GM18867 (cell line): ENCODE results near the gene INSIG2.

Source experiments
- ATAC-seq: cut with Tn5 transposase; IDR thresholded peaks from one replicate; pipeline ENCODE4 v1.9.1; 2021; ENCODE audit warnings: mild to moderate bottlenecking, moderate library complexity; ENCODE audit not compliant: unreplicated experiment

Gene INSIG2

DNA sequence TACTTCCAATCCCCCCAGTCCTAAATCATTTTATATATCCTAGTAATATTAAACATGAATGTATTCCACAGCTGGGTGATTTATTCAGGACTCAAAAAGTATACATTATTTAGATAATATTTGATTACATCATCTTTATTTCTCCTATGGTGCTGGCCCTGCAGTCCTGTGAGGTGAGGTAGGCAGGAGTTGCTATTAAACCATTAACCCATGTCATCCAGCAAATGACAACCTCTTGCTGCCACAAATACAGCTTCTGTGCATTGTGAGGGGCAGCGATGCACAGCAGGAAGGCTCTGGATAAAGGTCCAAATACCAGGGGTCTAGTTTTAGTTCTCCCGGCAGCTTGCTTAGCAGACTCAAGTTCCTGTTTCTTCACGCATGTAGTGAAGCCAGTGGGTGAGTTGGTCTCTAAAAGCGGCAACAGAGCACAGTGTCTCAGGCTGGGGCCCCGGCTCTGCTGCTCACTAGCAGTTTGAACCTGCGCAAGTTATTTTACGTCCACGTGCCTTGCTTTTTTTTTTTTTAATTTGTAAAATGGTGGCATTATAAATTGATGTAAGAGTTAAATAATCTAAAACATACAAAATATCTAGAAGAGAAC lies 36.1 kb downstream of the INSIG2 start:
- no peak for ATAC-seq

DNA sequence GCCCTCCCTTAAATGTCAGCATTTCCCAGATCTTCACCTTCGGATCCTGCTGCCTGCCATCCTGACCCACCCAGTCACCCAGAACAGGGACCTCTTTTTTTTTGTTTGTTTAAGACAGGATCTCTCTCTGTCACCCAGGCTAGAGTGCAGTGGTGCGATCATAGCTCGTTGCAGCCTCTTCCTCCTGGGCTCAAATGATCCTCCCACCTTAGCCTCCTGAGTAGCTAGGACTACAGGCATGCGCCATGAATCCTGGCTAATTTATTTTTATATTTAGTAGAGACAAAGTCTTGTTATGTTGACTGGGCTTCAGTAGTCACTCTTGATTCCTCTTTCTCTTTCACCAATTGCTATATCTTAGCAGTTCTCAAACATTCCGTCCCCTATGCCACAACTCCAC lies 39.0 kb downstream of the INSIG2 start:
- no peak for ATAC-seq

DNA sequence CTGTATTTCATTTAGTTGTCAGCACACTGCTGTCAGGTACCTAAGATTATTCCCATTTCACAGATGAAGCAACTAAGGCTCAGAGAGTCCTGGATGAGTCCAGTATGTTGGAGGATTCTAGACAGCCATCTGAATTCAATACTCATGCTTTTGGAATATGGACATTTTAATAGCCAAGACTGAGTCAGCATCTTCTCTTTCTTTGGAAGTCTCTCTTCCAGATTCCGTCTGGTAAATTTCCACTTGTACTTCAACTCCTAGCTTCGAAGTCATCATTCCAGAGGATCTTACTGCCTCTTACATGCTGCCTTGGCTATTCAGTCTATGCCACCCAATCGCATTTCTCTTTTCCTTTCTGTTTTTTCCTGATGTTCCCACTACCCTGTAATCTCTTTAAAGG lies 40.6 kb downstream of the INSIG2 start:
- ATAC-seq: no peak

DNA sequence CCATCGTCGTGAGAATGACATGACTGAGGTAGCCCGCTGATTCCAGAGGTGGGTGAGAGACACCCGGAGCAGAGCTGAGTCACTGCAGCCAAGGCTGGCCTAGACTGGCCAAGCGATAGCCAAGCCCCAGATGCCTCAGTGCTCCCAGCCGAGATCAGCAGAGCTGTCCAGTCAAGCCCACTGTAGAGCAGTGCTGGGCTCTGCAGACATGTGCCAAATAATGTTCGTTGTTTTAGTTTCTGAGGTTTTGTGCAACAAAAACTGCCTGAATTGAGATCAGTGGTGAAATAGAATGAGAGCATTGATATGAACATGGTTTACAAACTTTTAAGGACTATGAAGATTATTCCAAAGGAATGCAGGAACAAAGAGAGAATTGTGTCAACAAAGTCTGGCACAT lies 42.1 kb downstream of the INSIG2 start:
- no peak for ATAC-seq

DNA sequence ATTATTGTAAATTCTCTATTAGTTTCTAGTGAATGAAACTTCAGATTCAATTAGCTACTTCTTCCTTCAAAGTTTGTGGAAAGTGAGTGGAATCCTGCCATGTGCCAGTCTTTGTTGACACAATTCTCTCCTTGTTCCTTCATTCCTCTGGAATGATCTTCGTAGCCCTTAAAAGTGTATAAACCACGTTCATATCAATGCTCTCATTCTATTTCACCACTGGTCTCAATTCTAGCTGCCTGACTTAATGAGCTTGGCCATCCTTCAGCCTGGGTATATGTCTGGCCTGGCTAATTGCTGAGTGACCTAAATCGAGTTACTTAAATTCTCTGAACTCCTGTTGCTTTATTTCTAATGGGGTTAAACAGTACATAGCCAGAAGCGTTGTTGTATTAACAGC lies 43.5 kb downstream of the INSIG2 start:
- ATAC-seq: no peak

DNA sequence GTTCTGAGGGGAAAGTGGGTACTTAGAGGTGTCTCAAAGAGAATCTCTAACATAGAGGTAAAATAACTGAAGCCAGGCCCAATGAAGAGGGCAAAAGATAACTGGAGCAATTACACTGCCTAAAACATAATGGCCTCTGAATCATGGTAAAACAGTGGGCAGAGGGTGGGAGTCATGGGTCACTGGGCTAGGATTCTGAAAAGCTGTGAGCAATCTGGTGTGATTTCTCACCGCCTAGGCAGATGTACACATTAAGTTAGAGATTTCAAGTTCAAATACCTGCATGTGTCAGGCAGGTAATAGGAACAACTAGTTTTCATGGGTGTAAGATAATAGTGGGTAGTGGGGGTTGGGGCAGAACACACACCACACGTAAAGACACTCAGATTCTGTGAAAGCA lies 45.6 kb downstream of the INSIG2 start:
- ATAC-seq: no peak

DNA sequence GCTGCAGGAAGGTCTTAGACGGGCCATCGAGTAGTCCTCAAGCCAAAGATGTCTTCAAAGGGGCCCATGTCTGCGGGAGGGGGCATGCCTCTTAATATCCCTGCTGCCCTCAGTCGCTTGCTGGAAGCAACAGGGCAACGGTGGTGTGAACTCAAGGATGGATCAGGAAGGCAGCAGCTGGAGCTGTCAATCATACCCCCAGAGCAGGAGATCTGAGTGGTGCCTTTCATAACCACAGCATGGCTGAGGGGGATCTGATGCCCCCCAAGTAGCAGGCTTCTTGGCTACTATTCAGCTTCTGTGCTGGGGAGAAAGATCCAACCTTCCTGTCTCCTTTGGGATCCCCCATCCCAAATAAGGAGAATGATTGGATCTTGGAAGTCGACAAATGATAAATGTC lies 46.4 kb downstream of the INSIG2 start:
- no peak for ATAC-seq

DNA sequence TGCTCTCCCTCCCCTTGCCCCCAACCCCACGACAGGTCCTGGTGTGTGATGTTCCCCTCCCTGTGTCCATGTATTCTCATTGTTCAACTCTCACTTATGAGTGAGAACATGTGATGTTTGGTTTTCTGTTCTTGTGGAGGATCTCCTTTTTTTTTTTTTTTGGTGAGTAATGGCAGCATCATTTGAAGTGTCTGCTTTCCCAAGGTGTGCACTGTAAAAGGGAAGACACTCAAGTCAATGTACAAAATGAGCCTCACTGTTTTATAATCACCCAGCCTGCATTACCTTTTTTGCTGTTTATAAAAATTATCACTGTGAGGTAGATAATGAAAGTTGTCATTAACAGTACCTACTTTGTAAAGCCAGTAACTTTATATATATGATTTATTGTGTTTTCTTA lies 56.9 kb downstream of the INSIG2 start:
- no peak for ATAC-seq

DNA sequence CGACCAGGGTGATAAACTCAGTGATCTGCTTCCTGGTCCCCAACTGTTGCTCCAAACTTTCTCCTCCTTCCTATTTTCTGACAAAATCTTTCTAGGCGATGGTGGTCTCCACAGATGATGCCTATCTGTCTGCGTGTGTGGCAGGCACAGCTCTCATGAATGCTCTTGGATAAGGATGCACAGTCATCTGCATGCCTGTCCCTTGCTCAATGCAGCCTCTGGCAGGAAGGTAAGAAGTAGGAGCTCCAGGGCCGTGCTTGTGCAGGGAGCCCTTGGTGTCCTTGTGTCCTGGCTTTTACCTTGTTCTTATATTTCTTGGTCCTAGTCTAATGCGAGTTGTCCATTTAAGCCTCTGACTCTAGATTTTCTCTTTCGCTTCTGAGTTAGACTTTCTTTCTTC lies 57.5 kb downstream of the INSIG2 start:
- ATAC-seq: no peak

DNA sequence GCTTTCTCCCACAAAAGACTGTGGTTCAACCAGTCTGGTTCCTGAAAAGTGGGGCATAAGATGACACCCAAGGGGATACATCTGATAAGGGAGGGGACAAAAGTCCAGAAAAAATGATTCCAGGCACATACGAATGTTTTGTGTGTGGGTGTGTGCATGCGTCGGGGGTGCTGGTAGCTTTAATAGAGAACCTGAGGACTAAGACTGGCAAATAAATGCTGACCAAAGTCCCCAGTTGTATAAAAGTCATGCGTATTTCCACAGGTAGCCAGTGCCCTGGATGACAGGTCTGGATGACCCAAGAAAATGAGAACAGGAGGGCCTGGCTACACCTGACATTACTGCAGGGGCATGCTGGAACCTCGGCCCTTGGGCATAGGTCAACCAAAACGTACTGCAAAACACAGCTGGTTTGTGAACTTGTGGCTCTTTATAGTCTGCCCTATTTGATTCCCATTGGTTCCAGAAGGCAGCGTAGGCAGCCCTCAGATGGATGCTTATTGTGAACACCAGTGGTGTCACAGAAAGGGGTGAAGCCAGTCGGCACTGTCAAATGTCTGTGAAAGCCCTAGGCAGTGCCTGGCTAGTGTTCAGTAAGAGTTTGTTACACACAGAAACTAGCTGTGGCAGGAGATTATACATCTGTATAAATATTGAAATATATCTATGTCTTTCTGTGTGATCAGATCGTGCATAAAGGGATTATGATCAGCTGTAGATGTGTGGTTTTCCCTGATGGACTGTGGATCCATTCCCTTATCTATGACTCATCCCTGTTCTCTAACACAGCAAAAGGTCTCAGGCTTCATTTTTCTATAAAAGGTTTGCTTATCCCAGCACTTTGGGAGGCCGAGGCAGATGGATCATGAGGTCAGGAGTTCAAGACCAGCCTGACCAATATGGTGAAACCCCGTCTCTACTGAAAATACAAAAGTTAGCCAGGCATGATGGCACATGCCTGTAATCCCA lies 58.3 kb downstream of the INSIG2 start:
- no peak for ATAC-seq

DNA sequence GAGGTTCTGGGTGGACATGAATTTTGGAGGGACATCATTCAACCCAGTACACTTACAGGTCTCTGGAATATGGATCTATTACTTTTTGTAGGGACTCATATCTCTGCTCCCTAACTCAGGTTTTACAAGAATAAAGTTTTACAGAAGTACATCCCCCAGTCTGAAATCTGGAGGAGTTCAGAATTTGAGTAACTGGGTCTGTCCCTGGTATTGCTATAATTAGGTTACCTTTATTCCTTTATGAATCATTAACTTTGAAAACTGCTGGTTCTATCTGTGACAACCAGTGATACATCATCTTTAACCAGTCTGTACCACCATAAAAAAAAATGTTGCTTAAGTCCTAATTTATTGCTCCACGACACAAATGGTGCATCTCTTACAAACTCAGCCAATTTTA lies 59.9 kb downstream of the INSIG2 start:
- no peak for ATAC-seq

DNA sequence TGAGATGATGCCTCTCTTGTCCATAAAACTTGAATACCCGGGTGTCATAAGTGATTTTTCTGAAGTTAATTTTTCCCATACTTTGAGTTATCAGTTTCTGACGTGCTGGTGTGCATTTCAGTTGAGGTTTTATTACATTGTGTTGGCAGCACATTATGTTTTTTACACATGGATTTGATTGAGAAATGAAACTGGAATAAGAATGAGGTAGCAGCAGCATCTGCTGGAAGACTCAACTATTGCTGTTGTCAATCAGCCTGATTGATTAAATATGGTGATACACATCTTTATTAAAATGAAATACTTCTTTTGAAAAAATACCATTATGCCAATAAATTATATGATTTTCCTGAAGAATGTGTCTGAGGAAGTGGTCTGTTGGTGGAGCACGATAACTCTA lies 60.5 kb downstream of the INSIG2 start:
- ATAC-seq: no peak

DNA sequence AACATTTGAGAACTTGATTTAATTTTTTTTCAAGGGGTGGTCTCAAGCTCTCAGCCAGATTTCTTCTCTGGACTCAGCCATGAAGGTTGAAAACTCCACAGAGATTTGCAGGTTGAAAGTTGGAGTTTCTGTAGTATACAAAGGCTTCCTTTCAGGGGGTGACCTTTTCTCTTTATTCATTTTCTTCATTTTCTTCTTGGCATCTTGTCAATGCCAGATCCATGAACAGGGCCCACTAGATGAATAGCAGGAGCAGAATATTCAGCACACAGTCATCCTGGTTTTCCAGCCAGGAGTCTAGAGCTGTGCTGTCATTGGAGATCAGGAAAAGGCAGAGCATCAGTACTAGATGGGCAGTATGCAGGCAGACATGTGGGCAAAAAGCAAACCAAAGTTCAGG lies 62.0 kb downstream of the INSIG2 start:
- no peak for ATAC-seq

DNA sequence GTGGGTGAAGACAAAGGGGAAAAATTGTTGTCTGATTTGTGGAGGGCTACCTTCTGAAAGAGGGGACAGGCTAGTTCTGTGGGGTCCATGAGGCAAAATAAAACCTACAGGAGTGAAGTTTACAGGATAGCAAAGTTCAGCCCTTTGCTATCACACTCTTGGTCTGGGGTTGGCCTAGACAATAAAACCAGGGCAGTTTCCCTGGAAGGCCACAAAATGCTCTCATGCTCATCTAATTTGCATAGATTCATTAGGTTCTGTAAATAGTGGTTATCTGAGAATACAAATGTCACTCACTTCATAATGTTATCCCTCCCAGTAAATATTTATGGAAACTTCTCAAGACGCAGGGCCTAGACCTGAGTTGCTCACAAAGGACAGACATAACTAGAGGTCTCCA lies 63.6 kb downstream of the INSIG2 start:
- peak; percentile 37 for ATAC-seq

DNA sequence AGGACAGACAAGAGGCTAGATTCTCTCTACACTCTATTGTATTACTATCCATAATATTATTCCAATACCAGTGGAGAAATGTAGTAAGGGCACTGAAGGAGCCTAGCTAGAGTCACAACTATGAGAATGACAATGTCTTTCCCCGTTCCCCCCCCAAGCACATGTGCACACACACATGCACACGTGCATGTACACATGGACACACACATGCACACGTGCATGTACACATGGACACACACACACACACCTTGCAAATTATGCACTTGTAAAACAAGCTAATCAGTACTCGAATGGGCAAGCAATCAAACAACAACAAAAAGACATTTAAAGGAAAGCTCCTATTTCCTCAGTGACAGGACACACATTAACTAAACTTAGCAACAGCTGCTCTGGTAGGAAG lies 65.2 kb downstream of the INSIG2 start:
- no peak for ATAC-seq

DNA sequence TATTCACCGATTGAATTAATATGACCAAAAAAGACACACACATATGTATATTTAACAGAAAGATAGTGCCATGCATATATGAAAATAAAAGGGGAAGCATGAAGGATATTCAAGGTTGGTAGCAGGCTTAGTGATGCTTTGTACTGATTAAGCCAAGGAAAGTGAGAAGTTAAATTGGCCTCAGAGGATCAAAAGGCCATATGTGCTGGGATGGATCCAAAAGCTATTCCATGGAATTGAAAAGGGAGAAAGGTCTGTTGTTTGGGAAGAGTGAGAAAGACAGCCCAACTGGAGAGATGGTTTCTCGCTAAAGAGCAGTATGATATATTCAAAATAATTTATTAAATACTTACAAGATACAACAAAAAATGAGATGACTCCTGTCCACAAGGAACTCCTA lies 65.9 kb downstream of the INSIG2 start:
- no peak for ATAC-seq
